Testis (tissue), 2 donors: Measurements from ENCODE around the gene PURA.

Source experiments
- CTCF ChIP-seq, 3 experiments: fragments of 450-650 bp in 2 of 3; fragments of 200-600 bp in 1 of 3; sonication (generic) in 1 of 3; IDR thresholded peaks; one replicate each; pipeline ENCODE4 v1.5.1; 2016 to 2019; ENCODE audit warnings: antibody characterized with exemption in 3 of 3, mild to moderate bottlenecking in 2 of 3, moderate library complexity in 1 of 3
- POLR2A ChIP-seq: fragments of 450-650 bp; IDR thresholded peaks from one replicate; pipeline ENCODE4 v1.6.1; 2017; ENCODE audit warnings: antibody characterized with exemption, mild to moderate bottlenecking, moderate library complexity

- TF ChIP-seq POLR2A, result no peak
- TF ChIP-seq CTCF (IDR thresholded peaks at IDR 0.05), result no peak
Observed at GRCh38 chr5:140130949-140131733, 17.2 kb downstream of the PURA start.
